Left ventricle myocardium superior (tissue), 1 donor: ENCODE data around the gene SPEM3. TPM values are rescaled to one million over a fixed set of nuclear protein-coding genes. Genes with fewer than 3 reads are reported as not detected.

Experiments
- ATAC-seq: fragments of 200-7000 bp; cut with Tn5 transposase; one replicate; pipeline ENCODE4 v1.9.1; 2020; ENCODE audit warnings: mild to moderate bottlenecking, moderate library complexity
- DNase-seq: peaks from one replicate; pipeline ENCODE4 v3.0.0-alpha.2; 2020
- intact Hi-C: fragments of 100-400 bp; cut with micrococcal nuclease; formaldehyde crosslinking; loops from one replicate; pipeline ENCODE4 v1.11.0; 2022
- long read RNA-seq: library from polyadenylated mRNA; unstranded; transcript quantifications from one replicate; pipeline ENCODE4 v2.0.0, GENCODE V29; 2021
- total RNA-seq: library from RNA; stranded (reverse); fragmentation: NEBNext Ultra II Directional; extraction: Animal tissue kit (Norgen Biotek cat#: 25700); gene quantifications from one replicate; pipeline ENCODE4 v1.2.1, GENCODE V29; 2021
- donor health status: DM: no; HTN: yes; CAD: no; lungs with severe emphysema.

SPEM3 gene
- not detected for total RNA-seq
- long read RNA-seq: 0 reads

DNA sequence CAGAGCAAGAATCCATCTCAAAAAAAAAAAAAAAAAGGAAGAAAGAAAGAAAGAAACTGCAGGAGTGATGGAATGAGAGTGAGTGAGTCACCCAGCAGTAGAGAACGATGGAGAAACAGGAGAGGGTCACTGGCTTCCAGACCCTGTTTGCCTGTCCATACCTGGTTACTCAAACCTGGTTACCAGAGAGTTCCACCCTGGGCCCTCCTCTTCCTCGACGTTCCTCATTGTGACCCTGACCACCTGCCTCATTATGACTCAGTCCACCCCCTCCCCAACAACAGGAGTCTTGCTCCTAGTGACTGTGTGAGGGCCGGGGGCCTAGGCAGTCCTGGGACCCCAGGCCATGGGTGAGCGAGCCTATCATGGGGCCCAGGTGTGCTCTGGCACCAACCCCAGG is at the start of gene SPEM3:
Gene SPEM3, plus strand, starts transcription at position 301 of the 400 bp plus-strand sequence. Its CDS starts 46 bp downstream, at position 347.
- intact Hi-C loops: no loop called here
- ATAC-seq: no peak
- no peak for DNase-seq

DNA sequence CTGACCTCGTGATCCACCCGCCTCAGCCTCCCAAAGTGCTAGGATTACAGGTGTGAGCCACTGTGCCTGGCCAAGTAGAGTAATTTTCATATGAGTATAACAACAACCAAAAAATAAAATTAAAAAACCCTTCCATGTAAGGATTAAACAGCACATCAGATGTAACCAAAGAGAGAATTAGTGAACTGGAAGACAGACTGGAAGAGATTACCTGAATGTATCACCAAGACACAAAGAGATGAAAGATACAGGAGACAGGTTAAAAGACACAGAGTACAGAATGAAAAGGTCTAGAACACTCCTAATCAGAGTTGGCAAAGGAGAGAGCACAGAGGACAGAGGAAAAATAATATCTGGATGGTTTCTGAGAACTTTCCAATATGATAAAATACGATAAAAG is 49.5 kb upstream of the SPEM3 start:
- intact Hi-C loops: no loop called here

DNA sequence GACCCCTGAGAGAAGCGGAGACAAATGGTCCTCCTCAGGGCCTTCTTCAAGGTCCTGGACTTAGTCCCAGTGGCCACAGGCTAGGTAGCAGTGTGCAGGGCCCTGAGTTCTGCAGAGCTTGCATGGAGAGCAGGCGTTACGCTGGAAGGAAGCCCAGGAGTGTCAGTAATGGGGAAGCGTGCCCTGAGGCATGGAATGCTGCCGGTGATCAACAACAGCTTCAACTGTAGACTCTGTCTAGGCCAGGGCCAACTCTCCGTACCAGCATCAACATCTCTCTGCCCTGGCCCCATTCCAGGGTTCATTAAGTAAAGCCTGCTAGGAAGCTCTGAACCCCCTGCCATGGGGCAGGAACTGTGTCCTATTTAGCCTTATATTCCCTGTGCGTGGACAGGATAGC is 48.3 kb upstream of the SPEM3 start:
- intact Hi-C loops: no loop called here
- DNase-seq: peak; percentile 80
- ATAC-seq: peak; percentile 87

More for the DNA sequence above, 49.5 kb upstream of the SPEM3 start:
- DNase-seq: no peak
- ATAC-seq: no peak

DNA sequence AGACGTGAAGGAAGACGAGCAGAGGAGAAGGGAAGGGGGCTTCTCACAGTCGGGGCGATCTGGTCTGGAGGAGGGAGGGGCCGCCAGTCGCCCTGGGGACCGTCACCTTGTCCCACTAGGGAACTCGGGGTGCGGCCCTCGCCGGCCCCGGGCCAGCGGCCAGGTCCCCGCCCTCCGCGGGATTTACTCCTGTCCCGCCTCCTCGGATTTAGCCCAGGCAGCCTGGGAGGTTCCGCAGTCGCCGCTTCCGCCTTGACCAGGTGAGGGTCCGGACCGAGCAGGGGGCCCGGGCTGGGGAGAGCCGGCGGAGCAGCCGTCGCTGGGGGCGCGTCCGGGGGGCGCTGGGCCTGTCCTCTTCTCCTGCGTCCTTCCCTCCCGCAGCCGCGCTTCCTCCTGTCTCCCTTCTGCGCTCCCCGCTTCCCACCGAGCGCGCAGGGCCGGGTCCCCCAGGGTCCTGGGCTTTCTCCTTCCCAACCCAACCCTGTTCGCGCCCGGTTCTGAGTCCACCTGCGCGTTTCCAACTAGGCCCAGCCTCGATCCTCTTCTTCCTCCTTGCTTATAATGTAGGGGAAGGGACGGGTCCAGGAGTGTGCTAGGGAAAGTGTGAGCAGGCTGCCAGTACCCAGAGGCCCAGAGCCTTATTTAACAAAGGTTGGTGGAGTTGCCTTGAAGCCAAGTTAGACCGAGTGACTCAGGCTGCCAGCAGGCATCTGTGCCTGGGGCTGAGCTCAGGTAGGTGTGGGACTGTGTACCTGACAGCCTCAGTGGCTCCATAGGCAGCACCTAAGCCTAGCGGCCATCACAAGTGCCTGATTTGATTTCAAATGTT is 47.6 kb upstream of the SPEM3 start, which contains the start of gene TNK1:
Gene TNK1, plus strand, starts transcription at position 235 of the 829 bp plus-strand sequence. CDS start 1,838 bp downstream, outside the sequence.
- peak; percentile 74 for DNase-seq
- intact Hi-C loops: no loop called here
- ATAC-seq: peak; percentile 73

DNA sequence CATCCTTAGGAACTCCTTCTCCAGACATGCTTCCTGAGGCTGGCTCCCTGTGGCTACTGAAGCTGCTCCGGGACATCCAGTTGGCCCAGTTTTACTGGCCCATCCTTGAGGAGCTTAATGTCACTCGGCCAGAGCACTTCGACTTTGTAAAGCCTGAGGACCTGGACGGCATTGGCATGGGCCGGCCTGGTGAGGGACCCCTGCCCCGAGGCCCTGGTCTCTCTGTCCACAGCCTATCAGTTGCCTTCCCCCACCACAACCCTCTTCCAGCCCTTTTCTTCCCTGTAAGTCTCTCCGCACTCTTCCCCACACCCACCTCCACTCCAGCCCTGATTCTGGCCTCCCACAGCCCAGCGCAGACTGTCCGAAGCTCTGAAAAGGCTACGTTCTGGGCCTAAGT is 45.8 kb upstream of the SPEM3 start:
- intact Hi-C loops: no loop called here
- ATAC-seq (no peak), DNase-seq (no peak)

DNA sequence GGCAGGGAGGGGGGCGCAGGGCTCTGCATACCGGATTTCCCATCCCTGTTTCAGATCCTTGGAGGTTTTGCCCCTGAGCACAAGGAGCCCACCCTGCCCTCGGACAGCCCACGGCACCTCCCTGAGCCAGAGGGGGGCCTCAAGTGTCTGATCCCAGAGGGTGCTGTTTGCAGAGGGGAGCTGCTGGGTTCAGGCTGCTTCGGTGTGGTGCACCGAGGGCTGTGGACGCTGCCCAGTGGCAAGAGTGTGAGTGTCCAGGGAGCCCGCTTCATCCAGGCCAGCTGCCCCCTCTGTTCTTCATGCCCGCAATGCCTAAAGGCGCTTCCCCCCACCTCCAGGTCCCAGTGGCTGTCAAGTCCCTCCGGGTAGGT is 45.3 kb upstream of the SPEM3 start:
- ATAC-seq: no peak
- intact Hi-C loops: no loop called here

DNA sequence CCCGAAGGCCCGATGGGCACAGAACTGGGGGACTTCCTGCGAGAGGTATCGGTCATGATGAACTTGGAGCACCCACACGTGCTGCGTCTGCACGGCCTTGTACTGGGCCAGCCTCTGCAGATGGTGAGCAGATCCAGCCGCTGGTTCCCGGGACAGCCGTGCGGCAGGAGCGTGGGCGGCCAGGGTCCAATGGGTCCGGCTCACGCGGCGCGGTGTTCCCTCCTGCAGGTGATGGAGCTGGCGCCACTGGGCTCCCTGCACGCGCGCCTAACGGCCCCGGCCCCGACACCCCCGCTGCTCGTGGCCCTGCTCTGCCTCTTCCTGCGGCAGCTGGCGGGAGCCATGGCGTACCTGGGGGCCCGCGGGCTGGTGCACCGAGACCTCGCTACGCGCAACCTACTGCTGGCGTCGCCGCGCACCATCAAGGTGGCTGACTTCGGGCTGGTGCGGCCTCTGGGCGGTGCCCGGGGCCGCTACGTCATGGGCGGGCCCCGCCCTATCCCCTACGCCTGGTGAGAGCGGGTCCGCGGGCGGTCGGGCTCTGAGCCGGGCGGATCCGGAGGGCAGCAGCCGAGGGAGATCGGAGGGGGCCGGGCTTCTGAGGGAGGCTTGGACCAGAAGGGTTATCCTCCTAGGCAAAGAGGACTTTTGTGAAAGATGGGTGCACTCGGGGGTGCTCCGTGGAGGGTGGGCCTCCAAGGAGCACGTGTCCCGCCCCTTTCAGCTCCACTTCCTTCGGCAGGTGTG is 44.7 kb upstream of the SPEM3 start:
- ATAC-seq (peak; percentile 57), DNase-seq (peak; percentile 68)
- intact Hi-C loops: no loop called here

More for the DNA sequence above, 45.3 kb upstream of the SPEM3 start:
- DNase-seq: no peak

DNA sequence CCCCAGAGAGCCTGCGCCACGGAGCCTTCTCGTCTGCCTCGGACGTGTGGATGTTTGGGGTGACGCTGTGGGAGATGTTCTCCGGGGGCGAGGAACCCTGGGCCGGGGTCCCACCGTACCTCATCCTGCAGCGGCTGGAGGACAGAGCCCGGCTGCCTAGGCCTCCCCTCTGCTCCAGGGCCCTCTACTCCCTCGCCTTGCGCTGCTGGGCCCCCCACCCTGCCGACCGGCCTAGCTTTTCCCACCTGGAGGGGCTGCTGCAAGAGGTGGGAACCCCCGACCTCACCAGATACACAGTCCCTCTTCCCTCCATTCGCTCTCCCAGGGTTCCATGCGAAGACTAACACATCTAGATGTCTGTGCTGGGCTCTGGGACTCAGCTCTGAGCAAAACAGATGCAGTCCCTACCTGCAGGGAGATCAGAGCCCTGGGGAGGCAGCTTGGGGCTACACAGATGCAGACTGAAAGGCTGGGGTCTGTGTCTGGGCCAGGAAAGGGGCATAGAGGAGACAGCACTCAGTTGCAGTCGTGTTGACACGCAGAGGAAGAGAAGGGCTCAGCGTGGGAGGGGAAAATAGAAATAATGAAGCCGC is 44.1 kb upstream of the SPEM3 start:
- ATAC-seq (no peak), DNase-seq (no peak)
- intact Hi-C loops: no loop called here

DNA sequence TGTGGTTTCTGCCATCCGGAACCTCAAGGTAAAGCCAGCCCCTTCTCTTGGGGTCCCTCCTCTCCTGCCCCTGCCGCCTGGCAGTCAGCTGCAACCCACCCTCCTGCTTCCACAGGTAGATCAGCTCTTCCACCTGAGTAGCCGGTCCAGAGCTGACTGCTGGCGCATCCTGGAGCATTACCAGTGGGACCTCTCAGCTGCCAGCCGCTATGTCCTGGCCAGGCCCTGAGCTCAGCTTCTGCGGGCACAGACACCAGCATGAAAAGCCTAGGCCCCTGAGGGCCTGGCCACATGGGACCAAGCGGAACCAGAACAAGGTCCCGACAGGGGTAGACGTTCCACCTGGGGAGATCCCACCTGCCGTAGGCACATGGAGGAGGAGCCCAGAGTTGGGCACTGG is 39.8 kb upstream of the SPEM3 start:
- intact Hi-C loops: no loop called here
- DNase-seq (no peak), ATAC-seq (no peak)

DNA sequence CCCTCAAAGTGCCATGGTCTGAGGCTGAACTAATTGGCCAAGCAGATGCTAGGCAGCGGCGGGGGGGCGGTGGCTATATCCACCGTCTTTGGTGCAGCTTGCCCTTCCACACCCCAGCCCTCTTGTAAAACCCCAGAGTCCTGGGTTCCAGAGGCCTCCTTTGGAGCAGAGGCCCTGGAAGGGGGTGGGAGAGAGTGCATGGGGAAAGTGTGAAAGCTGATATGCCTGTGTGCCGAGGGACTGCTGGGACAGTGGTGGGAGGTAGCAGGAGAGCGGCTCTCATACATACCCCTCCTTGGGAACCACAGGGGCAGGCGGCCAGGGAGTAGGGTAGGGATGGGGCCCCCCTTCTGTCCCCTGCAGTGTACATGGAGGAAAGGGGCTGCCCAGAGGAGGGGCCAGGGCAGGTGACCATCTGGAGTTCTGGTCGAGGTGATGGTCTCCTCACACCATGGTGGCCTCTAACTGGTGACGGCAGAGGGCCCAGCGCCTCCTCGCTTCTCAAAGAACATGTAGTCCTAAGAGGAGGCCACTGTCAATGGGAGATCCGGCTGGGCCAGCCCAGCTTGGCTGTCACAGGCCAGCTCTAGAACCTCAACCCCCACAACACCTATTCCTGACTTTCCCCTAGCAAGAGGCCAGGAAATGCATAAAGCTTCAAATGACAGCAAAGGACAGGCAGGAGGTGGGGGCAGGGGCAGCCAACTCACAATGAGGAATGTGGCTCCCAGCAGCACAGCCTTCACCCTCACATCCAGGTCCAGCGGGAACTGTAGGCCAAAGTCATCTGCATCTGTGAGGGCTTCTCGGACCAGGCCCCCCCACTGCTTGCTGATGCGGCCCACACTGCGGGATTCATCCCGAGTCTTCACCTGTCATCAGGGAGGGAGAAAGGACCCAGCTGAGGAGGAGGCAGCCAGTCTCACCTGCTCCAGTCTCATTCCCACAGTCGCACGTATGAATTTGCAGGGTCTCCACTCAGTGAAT is 38.4 kb upstream of the SPEM3 start:
- intact Hi-C loops: no loop called here
- ATAC-seq: no peak
- DNase-seq: no peak

DNA sequence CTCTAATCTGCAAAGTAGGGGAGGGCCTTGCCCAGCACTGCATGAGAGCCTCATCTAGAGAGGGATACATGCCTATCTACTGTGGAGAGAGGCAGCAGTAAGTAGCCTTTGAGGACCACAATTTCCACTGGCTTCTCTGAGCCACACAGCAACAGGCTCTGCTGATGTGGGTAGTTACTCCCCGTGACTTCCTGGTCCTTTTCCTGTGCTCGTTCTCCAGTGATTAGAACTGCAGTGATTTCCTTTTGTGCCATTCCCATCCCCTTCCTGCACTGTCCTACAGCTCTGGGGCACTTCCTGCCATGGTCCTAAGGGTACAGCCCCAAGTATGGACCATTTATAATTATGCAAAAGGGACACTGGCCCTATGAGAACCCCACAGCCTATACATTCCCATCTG is 37.4 kb upstream of the SPEM3 start:
- DNase-seq (no peak), ATAC-seq (no peak)
- intact Hi-C loops: no loop called here

DNA sequence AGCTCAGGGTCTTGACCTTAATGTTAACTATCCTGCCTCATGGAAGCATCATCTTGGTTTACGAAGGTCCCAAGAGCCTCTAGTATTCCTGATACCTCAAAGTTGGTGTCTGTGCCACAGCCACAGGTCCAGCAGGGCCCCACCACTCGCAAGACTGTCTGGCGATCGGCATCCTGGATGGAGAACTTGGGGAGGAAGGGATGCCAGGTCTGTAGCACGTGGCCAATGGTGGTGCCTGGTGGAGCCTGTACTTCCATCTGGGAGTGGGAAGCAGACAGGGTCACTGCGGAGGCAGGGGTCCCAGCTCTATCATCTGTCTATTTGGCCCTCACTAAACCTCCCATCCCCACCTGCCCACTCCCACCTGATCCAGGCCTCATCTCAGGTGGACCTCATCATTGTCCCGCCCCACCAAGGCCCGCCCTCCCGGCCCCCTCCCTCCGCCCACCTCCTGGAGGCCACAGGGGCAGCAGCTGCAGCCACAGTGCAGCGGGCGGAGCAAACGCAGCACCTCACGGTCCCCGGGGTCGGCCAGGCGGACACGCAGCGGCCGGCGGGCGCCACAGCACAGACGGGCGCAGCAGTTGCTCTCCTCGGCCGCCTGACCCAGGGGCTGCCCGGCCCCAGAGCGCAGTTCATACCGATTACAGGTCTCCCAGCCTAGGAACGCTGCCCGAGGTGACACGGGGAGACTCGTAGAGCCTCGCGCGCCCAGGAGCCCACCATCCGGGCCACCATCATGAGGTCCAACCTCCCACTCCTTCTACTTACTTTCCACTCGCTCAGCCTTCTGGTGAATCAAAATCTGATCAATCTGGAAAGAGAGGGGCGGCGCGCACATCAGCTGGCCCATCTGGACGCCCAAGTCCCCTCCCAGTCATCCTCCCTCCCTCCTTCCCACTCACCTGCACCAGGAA is 35.7 kb upstream of the SPEM3 start:
- no peak for DNase-seq
- no peak for ATAC-seq
- intact Hi-C loops: no loop called here

DNA sequence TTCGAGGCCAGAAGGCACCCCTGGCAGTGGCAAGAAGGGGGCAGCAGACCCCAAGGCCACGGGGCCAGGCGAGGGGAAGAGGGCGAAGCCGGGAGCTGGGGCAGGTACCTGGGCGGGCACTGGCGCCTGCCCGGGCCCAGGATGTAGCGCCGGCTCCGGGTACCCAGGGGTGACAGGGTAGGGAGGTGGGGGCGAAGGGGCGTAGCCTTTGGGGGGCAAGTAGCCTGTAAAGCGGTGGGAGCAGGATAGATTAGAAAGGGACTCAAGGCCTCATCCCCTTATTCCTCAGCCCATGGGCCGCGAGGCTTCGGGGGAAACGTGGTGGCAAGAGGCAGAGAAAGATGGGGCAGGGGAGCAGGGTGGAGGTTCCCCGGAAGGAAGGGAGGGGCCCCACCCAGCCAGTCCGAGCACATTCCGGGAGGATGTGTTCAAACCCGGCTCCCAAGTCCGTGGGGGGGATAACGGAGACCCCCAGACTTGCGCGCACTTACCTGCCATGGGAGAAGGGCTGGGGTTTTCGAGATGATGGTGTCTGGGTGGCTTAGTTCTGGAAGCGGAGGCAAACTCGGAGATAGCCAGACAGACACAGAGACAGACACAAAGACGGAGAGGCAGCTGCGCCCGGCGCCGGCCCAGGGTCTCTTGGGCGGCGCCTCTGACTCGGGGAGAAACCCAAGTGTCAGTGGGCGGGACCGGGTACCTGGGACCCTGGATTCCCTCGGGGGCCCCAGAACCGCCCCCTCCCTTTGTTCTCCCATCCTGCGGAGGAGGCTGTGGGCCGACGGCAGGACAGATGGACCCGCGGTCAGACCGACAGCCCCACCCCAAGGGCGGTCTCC is 34.8 kb upstream of the SPEM3 start:
- peak; percentile 21 for ATAC-seq
- no peak for DNase-seq
- intact Hi-C loops: no loop called here

DNA sequence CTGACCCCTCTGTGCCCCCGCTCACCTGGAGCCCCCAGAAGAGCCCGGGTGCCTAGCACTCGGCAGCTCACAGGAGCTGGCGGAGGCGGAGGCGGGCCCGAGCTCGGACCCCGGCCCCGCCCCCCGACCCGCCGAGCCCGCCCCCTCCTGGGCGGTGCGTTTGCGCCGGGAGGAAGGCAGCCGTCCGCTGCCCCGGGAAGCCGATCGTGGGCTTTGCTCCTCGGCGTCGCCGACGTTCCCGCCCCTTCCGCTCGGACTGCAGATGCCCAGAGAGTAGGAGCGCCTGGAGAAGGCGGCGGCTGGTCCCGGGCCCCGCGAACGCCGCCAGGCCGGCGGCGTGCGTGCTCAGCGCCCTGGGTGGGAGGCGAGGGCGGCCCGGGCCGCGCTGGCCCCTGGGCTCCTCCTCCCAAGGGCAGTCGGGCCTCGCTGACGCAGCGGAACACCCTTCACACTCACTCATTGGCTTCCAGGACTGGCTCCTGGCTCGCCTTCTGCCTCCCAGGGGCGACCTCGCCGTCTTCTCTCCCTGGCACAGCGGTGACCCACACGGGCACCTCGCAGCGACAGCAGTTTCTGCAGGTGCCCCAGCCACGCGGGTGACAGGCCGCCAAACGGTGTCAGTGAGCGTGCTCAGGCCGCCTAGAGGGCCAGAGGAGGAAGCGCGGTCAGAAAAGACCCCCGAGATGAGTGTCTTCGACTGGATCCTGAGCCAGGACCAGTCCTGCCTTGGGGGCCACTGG is 34.0 kb upstream of the SPEM3 start, which contains the start of gene PLSCR3:
Gene PLSCR3, minus strand, starts transcription at position 74 of the 740 bp plus-strand sequence. CDS start 415 bp downstream, outside the sequence.
- peak; percentile 96 for ATAC-seq
- peak; percentile 95 for DNase-seq
- intact Hi-C loops: no loop called here

DNA sequence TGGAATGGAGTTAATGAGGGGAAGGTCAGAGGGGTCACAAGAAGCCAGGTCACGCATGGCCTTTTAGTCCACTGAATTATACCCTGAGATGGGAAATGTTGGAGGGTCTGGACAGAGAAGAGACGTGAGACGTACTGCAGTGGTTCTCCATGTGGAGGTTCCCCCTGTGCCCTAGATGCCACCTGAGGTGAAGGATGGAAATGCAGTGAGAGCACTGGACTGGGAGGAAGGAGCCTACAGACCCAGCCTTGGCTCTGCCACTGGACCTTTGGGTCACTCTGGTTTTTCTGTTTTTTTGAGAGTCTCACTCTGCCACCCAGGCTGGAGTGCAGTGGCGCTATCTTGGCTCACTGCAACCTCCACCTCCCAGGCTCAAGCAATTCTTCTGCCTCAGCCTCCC is 32.5 kb upstream of the SPEM3 start:
- no peak for DNase-seq
- ATAC-seq: no peak
- intact Hi-C loops: no loop called here

DNA sequence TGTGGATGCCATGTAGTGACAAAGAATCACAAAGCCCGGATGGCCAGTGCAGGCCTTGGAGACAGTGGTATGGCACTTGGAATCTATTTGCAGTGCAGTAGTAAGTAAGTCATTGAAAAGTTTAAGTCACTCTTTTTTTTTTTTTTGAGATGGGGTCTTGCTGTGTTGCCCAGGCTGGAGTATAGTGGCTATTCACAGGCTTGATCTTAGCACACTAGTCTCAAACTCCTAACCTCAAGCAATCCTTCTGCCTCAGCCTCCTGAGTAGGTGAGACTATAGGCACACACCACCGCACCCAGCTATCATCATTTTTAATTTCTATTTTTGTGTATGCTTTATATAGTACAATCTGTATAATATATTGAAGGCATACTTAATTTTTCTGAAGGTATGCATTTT is 30.0 kb upstream of the SPEM3 start:
- DNase-seq (no peak), ATAC-seq (no peak)
- intact Hi-C loops: no loop called here
